Ovary (tissue), 9 donors: ENCODE measurements around the gene TGFBR2. TPM values are rescaled to one million over a fixed set of nuclear protein-coding genes. Genes with fewer than 3 reads are reported as not detected.

Experiments
- DNase-seq, 5 donors: peaks; one replicate each; pipeline ENCODE4 v3.0.0-alpha.2; 2019 to 2020
- H3K27ac ChIP-seq, 2 donors: fragments of 200-600 bp; one replicate each; pipeline versions ENCODE4 v1.5.1 to v1.8.0; 2019 to 2022
- H3K27me3 ChIP-seq: fragments of 200-600 bp; one replicate; pipeline ENCODE4 v1.8.0; 2022
- H3K36me3 ChIP-seq: fragments of 200-600 bp; sonication (generic); one replicate; pipeline ENCODE4 v1.5.1; 2019
- H3K4me1 ChIP-seq: one replicate; pipeline ENCODE4 v1.8.1; 2013; ENCODE audit warnings: mild to moderate bottlenecking, moderate library complexity; ENCODE audit not compliant: insufficient read depth
- H3K4me3 ChIP-seq: fragments of 200-600 bp; sonication (generic); one replicate; pipeline ENCODE4 v1.5.1; 2017
- H3K9me3 ChIP-seq, 2 donors: fragments of 200-600 bp in 1 of 2; sonication (generic) in 1 of 2; one replicate each; pipeline versions ENCODE4 v1.5.1 to v1.8.1; 2013 to 2019; ENCODE audit warnings: mild to moderate bottlenecking in 1 of 2, moderate library complexity in 1 of 2
- CTCF ChIP-seq, 3 donors: fragments of 450-650 bp in 2 of 3; fragments of 200-600 bp in 1 of 3; IDR thresholded peaks; one replicate each; pipeline versions ENCODE4 v1.5.1 to v1.8.0; 2016 to 2022; ENCODE audit warnings: antibody characterized with exemption in 3 of 3, mild to moderate bottlenecking in 1 of 3
- EP300 ChIP-seq: sonication (generic); formaldehyde crosslinking; IDR thresholded peaks from one replicate; pipeline ENCODE4 v1.6.1; 2017; ENCODE audit warnings: antibody characterized with exemption
- POLR2A ChIP-seq: fragments of 450-650 bp; IDR thresholded peaks from one replicate; pipeline ENCODE4 v1.6.1; 2017; ENCODE audit warnings: antibody characterized with exemption, mild to moderate bottlenecking, moderate library complexity
- WGBS, 3 donors: extraction: QIAGEN DNeasy Blood & Tissue Kit in 1 of 3; methylation state at CpG; one replicate each; pipeline versions ENCODE4 v1.1.5 to v1.1.7; 2013 to 2017; 5-methylcytosine and 5-hydroxymethylcytosine counted together
- intact Hi-C, 4 donors: fragments of 100-400 bp; cut with DNase I; formaldehyde crosslinking; loops; one replicate each; pipeline versions ENCODE4 v1.11.0 to v1.15.1; 2022 to 2023
- polyA plus RNA-seq, 2 donors: library from polyadenylated mRNA; stranded (reverse); fragments of 200-250 nt in 1 of 2; fragments of 350-450 nt in 1 of 2; fragmentation: Illumina TruSeq in 1 of 2; extraction: RNeasy Lipid Tissue Mini Kit (QIAGEN cat#74804) in 1 of 2; gene quantifications; one replicate each; pipeline ENCODE4 v1.2.3, GENCODE V29; 2013 to 2014
- total RNA-seq, 7 donors: library from RNA; depleted of rRNA in 2 of 7; stranded (reverse); fragments of >200 nt in 2 of 7; fragmentation: NEBNext Ultra II Directional in 3 of 7; extraction: Animal tissue kit (Norgen Biotek cat#: 25700) in 3 of 7; gene quantifications; one replicate each; pipeline versions ENCODE4 v1.1.0 to v1.2.4, GENCODE V29; 2016 to 2023
- donor health status: DM: no; HTN: no; CAD: no; lungs with moderate emphysema.
- donor health status: DM: no; HTN: no; CAD: no.
- donor health status: Bipolar disorder and iron deficiency.
- donor health status: DM: yes; HTN: yes; CAD: no.
- donor health status: DM: no; HTN: no; CAD: no.
- donor health status: DM: yes; HTN: yes; CAD: no.

TGFBR2 gene
- total and polyA plus RNA-seq, 9 donors: 26.8 to 158 (median 53.8) TPM

- Histone ChIP-seq H3K27me3 (no peaks in the 10 kb centered on the region), H3K27ac (no peak overlapping the region), H3K4me3 (no peak overlapping the region), H3K36me3 (no peaks in the 10 kb centered on the region), H3K9me3 (peaks cover 0 to 6% of the 10 kb centered on the region in 2 donors), H3K4me1 (no peaks in the 10 kb centered on the region)
- intact Hi-C loops: no loop called here
- 96 to 98% (median 97%) methylated on average over 4 of the region's 4 CpGs for WGBS, 3 donors
- DNase-seq: no peak
- TF ChIP-seq EP300 (no peak), CTCF (IDR thresholded peaks at IDR 0.05) (no peak), POLR2A (no peak)
Measured at GRCh38 chr3:30707825-30708224, 101.4 kb downstream of the TGFBR2 start.

GRCh38 chr3:30708472-30708871 lies 102.1 kb downstream of the TGFBR2 start:
- Histone ChIP-seq H3K36me3 (no peaks in the 10 kb centered on the region), H3K27me3 (no peaks in the 10 kb centered on the region), H3K9me3 (no peaks in the 10 kb centered on the region), H3K27ac (no peak overlapping the region), H3K4me1 (no peaks in the 10 kb centered on the region), H3K4me3 (no peak overlapping the region)
- no peak for TF ChIP-seq EP300
- TF ChIP-seq CTCF (IDR thresholded peaks at IDR 0.05): no peak
- TF ChIP-seq POLR2A: no peak
- no peak for DNase-seq
- intact Hi-C loops: no loop called here

DNA sequence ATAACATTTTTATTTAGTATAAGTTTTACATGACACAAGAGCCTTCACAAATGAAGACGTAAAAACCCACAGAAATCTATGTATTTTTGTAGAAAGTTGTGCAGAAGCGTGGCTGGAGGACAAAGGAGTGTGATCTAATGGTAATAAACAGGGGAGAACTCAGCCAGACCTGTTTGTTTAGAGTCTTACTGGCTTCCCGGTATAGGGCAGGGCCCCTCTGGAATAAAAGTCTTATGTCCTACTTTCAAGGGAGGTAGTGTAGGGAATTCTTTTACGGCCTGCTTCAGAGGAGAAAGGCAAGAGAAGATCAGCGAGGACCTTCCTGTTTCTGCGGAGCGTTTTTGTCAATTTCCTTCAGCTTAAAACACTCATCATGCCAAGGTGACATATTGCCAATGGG lies 103.6 kb downstream of the TGFBR2 start:
- WGBS, 3 donors: 89 to 93% (median 91%) methylated on average over 7 of the region's 7 CpGs
- DNase-seq: no peak
- intact Hi-C loops: no loop called here
- TF ChIP-seq EP300 (no peak), POLR2A (no peak), CTCF (IDR thresholded peaks at IDR 0.05) (no peak)
- Histone ChIP-seq H3K27me3 (no peaks in the 10 kb centered on the region), H3K4me1 (no peaks in the 10 kb centered on the region), H3K9me3 (no peaks in the 10 kb centered on the region), H3K4me3 (no peak overlapping the region), H3K27ac (no peak overlapping the region), H3K36me3 (no peaks in the 10 kb centered on the region)

DNA sequence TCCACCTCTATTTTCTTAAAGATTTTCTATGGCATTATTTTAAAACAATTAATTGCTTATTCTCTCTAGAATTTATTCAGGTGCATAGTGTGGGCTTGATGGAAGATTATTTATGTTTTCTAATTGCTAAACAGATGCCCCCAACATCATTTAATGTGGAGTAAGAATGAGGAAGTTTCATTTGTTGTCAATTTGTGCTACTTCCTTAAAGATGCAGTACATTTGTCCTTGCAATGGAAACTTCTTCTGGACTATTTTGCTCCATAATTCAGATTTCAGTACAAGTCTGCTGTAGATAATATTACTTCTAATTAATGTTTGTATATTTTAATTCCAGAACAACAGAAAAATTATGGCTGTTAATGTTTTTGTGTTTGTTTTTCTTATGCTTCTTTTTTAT lies 104.8 kb downstream of the TGFBR2 start:
- intact Hi-C loops: no loop called here
- no peak for TF ChIP-seq CTCF (IDR thresholded peaks at IDR 0.05)
- TF ChIP-seq POLR2A: no peak
- no peak for TF ChIP-seq EP300
- Histone ChIP-seq H3K4me1 (no peaks in the 10 kb centered on the region), H3K4me3 (no peak overlapping the region), H3K9me3 (no peaks in the 10 kb centered on the region), H3K36me3 (no peaks in the 10 kb centered on the region), H3K27me3 (no peaks in the 10 kb centered on the region), H3K27ac (no peak overlapping the region)
- no peak for DNase-seq

DNA sequence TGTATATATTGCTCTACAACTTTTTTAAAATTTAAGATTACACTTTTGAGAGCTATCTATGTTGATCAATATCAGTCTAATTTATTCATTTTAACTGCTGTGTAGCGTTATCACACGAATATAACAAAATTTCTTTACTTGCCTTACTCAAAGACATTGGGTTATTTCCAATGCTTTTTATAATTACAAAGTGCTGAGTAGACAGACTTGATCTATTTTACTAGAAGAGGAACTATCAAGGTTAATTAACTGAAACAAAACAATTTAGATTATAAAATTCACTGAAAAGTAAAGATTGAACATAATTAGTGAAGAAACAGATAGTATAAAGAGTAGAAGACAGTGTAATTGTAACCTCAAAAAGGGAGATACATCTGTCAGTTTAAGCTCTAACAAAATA lies 105.5 kb downstream of the TGFBR2 start:
- Histone ChIP-seq H3K9me3 (no peaks in the 10 kb centered on the region), H3K4me3 (no peak overlapping the region), H3K27ac (no peak overlapping the region), H3K36me3 (no peaks in the 10 kb centered on the region), H3K27me3 (no peaks in the 10 kb centered on the region), H3K4me1 (no peaks in the 10 kb centered on the region)
- TF ChIP-seq CTCF (IDR thresholded peaks at IDR 0.05) (no peak), EP300 (no peak), POLR2A (no peak)
- intact Hi-C loops: no loop called here
- 90 to 95% (median 95%) methylated on average over 2 of the region's 2 CpGs for WGBS, 3 donors
- no peak for DNase-seq
